IPS-18a (cell line): ENCODE measurements around the gene RAF1.
A peak's percentile ranks its signal among the peaks of the same experiment; 100 is the strongest.
"Not testable (repeated sequence)": the region's sequence is repeated elsewhere in the genome, so short reads cannot be mapped to it uniquely, and the experiment has no call there.

Source experiments
- H3K27ac ChIP-seq: one replicate; pipeline ENCODE4 v1.5.1; 2013; ENCODE audit warnings: low read length
- H3K27me3 ChIP-seq: one replicate; pipeline ENCODE4 v1.6.1; 2013; ENCODE audit warnings: mild to moderate bottlenecking, low read length; ENCODE audit not compliant: control insufficient read depth, insufficient read depth
- H3K36me3 ChIP-seq: one replicate; pipeline ENCODE4 v1.6.1; 2013; ENCODE audit warnings: low read depth, low read length; ENCODE audit not compliant: control insufficient read depth
- H3K4me1 ChIP-seq: one replicate; pipeline ENCODE4 v1.6.1; 2013; ENCODE audit warnings: low read depth, low read length; ENCODE audit not compliant: control insufficient read depth
- H3K4me3 ChIP-seq: one replicate; pipeline ENCODE4 v1.5.1; 2013; ENCODE audit warnings: low read length
- H3K9ac ChIP-seq: one replicate; pipeline ENCODE4 v1.6.1; 2013; ENCODE audit warnings: mild to moderate bottlenecking, low read length, moderate library complexity
- H3K9me3 ChIP-seq: one replicate; pipeline ENCODE4 v1.6.1; 2013; ENCODE audit warnings: low read depth, low read length; ENCODE audit not compliant: control insufficient read depth

RAF1 gene

GRCh38 chr3:12556314-12556689 is 107.6 kb downstream of the RAF1 start:
- peak overlapping the region; percentile 91 for H3K4me3 ChIP-seq
- no peaks in the 10 kb centered on the region for H3K36me3 ChIP-seq
- H3K27ac ChIP-seq = no peak overlapping the region
- H3K4me1 ChIP-seq = peaks cover 14% of the 10 kb centered on the region
- H3K9ac ChIP-seq = peak overlapping the region; percentile 88
- H3K9me3 ChIP-seq = no peaks in the 10 kb centered on the region
- H3K27me3 ChIP-seq = no peaks in the 10 kb centered on the region

DNA sequence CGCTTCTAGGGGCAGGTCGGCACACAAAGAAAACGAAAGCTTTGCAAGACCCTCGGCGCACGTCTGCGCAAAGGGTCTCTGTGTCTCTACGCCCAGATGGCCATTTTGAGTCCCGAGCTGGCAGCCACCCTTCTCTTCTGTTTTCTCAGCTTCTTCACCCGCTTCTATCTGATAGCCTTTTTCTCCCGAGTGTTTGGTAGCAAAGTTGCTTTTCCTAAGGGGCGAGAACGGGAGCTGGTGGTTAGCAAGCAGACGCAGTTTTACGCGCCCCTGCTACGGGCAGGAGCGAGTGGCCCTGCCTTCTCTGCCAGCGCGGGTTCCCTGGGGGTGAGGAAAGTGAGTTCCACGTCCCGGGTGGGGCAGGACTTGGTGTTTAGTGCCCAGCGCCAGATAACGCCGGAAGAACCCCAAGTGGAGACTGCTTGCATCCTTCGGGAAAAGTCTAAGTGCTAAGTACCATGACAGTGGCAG is 110.0 kb downstream of the RAF1 start:
- peaks cover 9% of the 10 kb centered on the region for H3K4me1 ChIP-seq
- H3K9ac ChIP-seq = no peak overlapping the region
- no peaks in the 10 kb centered on the region for H3K9me3 ChIP-seq
- peak overlapping the region; percentile 13 for H3K4me3 ChIP-seq
- H3K27me3 ChIP-seq = no peaks in the 10 kb centered on the region
- no peak overlapping the region for H3K27ac ChIP-seq
- no peaks in the 10 kb centered on the region for H3K36me3 ChIP-seq

GRCh38 chr3:12549971-12550760 is 113.8 kb downstream of the RAF1 start:
- Histone ChIP-seq H3K4me1 (no peaks in the 10 kb centered on the region), H3K9ac (no peak overlapping the region), H3K4me3 (no peak overlapping the region), H3K27me3 (no peaks in the 10 kb centered on the region), H3K27ac (no peak overlapping the region), H3K9me3 (no peaks in the 10 kb centered on the region), H3K36me3 (no peaks in the 10 kb centered on the region)

- no peaks in the 10 kb centered on the region for H3K27me3 ChIP-seq
These were observed 118.5 kb downstream of the RAF1 start, which contains the start of gene MKRN2OS for GRCh38 chr3:12545473-12545791. MKRN2OS (minus strand) TSS chr3:12545499; CDS start chr3:12545464, 35 bp downstream.

GRCh38 chr3:12544652-12545472 is 119.1 kb downstream of the RAF1 start:
- Histone ChIP-seq H3K9ac (no peak overlapping the region), H3K27me3 (no peaks in the 10 kb centered on the region), H3K4me3 (no peak overlapping the region), H3K9me3 (no peaks in the 10 kb centered on the region), H3K27ac (no peak overlapping the region), H3K36me3 (peaks cover 4% of the 10 kb centered on the region), H3K4me1 (no peaks in the 10 kb centered on the region)

More at GRCh38 chr3:12545473-12545791, 118.5 kb downstream of the RAF1 start, which contains the start of gene MKRN2OS:
- H3K36me3 ChIP-seq = no peaks in the 10 kb centered on the region
- no peak within 1 kb of the TSS for H3K9ac ChIP-seq
- no peak within 1 kb of the TSS for H3K4me3 ChIP-seq
- no peaks in the 10 kb centered on the region for H3K4me1 ChIP-seq
- no peak within 1 kb of the TSS for H3K27ac ChIP-seq
- H3K9me3 ChIP-seq = no peaks in the 10 kb centered on the region

GRCh38 chr3:12543497-12543896 is 120.4 kb downstream of the RAF1 start:
- not testable (repeated sequence) for H3K36me3 ChIP-seq, H3K9ac ChIP-seq, H3K4me1 ChIP-seq, H3K4me3 ChIP-seq, H3K27me3 ChIP-seq, H3K9me3 ChIP-seq, H3K27ac ChIP-seq

DNA sequence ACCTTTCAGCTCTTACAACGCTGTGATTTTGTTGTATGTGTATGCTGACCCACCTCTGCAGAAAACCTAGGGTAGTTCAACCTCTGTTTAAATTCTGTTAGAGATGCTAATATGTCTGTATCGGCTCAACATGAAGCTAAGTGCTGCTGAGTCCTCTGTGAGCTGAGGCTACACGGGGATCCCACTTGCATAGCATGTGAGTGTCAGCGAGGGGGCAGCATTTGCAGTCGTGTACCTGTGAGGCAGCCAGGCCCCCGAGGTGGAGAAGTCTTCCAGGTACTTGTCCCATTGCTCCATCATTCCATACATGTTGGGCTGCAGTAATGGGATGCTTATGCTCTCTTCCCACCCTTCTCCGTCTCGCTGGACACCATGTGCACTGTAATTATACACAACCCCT is 122.3 kb downstream of the RAF1 start:
- Histone ChIP-seq H3K9me3 (no peaks in the 10 kb centered on the region), H3K4me1 (no peaks in the 10 kb centered on the region), H3K27ac (no peak overlapping the region), H3K9ac (no peak overlapping the region), H3K27me3 (no peaks in the 10 kb centered on the region), H3K36me3 (peaks cover 4% of the 10 kb centered on the region), H3K4me3 (no peak overlapping the region)

- Histone ChIP-seq H3K4me1 (no peaks in the 10 kb centered on the region), H3K27me3 (no peaks in the 10 kb centered on the region), H3K27ac (no peak overlapping the region), H3K9ac (no peak overlapping the region), H3K9me3 (no peaks in the 10 kb centered on the region), H3K36me3 (peaks cover 27% of the 10 kb centered on the region), H3K4me3 (no peak overlapping the region)
These were observed 127.5 kb downstream of the RAF1 start for GRCh38 chr3:12536423-12536822.
